ENCODE results near the gene ELFN1. TPM values are rescaled to one million over a fixed set of nuclear protein-coding genes. Genes with fewer than 3 reads are reported as not detected.

The ELFN1 gene
- total and polyA plus RNA-seq, 10 of the 15 experiments (the other 5 are each of a cell fraction or from before 2014, with no cell fraction given) = 0.04 TPM; not detected in 9

DNA sequence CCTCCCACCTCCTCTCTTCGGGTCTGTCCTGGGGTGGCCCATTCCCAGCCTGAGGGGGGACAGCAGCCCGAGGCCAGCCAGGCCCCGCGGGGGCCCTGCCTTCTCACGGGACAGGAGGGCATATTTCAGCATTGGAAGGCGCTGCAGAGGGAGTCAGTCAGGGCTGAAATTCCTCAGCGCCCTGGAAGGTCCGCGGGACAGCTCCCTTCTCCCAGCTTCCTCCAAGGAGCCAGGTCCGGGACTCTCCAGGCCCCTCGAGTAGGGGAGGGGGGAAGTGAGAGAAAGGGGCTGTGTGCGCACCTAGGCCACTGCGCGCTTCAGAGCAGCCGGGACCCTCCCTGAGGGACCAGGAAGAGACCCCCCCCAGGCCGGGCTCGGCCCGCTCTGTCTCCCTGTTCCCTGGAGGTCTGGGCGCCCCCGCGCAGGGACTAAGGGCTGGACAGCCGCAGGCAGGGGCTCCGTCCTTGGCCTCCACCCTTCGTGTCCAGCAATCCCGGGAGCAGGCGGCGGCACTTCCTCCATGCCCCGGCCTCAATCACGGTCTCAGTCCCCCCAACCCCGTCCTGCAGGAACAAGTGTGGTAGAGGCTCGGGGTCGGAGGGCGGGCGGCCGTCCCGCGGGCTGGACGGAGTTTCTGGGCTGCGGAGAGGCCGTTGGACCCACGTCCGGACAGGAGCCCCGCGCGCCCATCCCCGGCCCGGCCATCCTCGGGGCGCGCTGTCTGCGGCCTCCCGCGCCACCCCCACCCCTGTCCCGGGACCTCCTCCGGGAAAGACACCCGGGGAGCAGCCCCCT lies 6.0 kb upstream of the ELFN1 start (continued):
- TF ChIP-seq MTA2 (IDR thresholded peaks at IDR 0.05; ENCODE audit: low read depth) (no peak), TCF3 (IDR thresholded peaks at IDR 0.05; ENCODE audit: borderline replicate concordance, insufficient read depth, low read depth, low read length) (no peak), MEF2B (IDR thresholded peaks at IDR 0.05; ENCODE audit: partially characterized antibody, poor library complexity, severe bottlenecking) (no peak), SMAD1 (IDR thresholded peaks at IDR 0.05; ENCODE audit: low read depth, partially characterized antibody) (no peak)
- TF ChIP-seq, protein P1, sequence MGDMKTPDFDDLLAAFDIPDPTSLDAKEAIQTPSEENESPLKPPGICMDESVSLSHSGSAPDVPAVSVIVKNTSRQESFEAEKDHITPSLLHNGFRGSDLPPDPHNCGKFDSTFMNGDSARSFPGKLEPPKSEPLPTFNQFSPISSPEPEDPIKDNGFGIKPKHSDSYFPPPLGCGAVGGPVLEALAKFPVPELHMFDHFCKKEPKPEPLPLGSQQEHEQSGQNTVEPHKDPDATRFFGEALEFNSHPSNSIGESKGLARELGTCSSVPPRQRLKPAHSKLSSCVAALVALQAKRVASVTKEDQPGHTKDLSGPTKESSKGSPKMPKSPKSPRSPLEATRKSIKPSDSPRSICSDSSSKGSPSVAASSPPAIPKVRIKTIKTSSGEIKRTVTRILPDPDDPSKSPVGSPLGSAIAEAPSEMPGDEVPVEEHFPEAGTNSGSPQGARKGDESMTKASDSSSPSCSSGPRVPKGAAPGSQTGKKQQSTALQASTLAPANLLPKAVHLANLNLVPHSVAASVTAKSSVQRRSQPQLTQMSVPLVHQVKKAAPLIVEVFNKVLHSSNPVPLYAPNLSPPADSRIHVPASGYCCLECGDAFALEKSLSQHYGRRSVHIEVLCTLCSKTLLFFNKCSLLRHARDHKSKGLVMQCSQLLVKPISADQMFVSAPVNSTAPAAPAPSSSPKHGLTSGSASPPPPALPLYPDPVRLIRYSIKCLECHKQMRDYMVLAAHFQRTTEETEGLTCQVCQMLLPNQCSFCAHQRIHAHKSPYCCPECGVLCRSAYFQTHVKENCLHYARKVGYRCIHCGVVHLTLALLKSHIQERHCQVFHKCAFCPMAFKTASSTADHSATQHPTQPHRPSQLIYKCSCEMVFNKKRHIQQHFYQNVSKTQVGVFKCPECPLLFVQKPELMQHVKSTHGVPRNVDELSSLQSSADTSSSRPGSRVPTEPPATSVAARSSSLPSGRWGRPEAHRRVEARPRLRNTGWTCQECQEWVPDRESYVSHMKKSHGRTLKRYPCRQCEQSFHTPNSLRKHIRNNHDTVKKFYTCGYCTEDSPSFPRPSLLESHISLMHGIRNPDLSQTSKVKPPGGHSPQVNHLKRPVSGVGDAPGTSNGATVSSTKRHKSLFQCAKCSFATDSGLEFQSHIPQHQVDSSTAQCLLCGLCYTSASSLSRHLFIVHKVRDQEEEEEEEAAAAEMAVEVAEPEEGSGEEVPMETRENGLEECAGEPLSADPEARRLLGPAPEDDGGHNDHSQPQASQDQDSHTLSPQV (IDR thresholded peaks at IDR 0.05) = no peak

Measured in GM12878 (cell line).